Natural killer cell (primary cell): ENCODE measurements around the gene RPL35. TPM values are rescaled to one million over a fixed set of nuclear protein-coding genes. Genes with fewer than 3 reads are reported as not detected.

Experiments
- ATAC-seq, 3 donors: fragments of 150-1000 bp in 2 of 3; fragments of 200-7000 bp in 1 of 3; cut with Tn5 transposase; 1 replicate in 1 of 3; 2 replicates in 2 of 3; pipeline ENCODE4 v1.10.0; 2021; ENCODE audit warnings: mild to moderate bottlenecking in 2 of 3, moderate library complexity in 2 of 3
- DNase-seq, 2 donors: peaks; one replicate each; pipeline versions ENCODE4 v3.0.0 to v3.0.0-alpha.2; 2013 to 2021; ENCODE audit warnings: mixed read lengths in 1 of 2
- H3K27ac ChIP-seq: one replicate; pipeline ENCODE4 v1.5.1; 2013; ENCODE audit warnings: mild to moderate bottlenecking, low read length
- H3K27me3 ChIP-seq: one replicate; pipeline ENCODE4 v1.6.1; 2013; ENCODE audit warnings: low read length; ENCODE audit not compliant: control insufficient read depth, insufficient read depth
- H3K36me3 ChIP-seq: one replicate; pipeline ENCODE4 v1.6.1; 2013; ENCODE audit warnings: low read length; ENCODE audit not compliant: control insufficient read depth, insufficient read depth
- H3K4me1 ChIP-seq: one replicate; pipeline ENCODE4 v1.6.1; 2013; ENCODE audit warnings: low read length; ENCODE audit not compliant: control insufficient read depth, insufficient read depth
- H3K4me3 ChIP-seq: one replicate; pipeline ENCODE4 v1.5.1; 2013; ENCODE audit warnings: low read length
- H3K9me3 ChIP-seq: one replicate; pipeline ENCODE4 v1.6.1; 2013; ENCODE audit warnings: low read length; ENCODE audit not compliant: control insufficient read depth, insufficient read depth
- H3K27ac Mint-ChIP-seq, 2 donors: one replicate each; pipeline ENCODE4 v1.8.0; 2022; ENCODE audit warnings: mild to moderate bottlenecking in 2 of 2, mixed read lengths in 2 of 2, moderate library complexity in 1 of 2
- H3K27me3 Mint-ChIP-seq, 2 donors: one replicate each; pipeline ENCODE4 v1.8.0; 2022; ENCODE audit warnings: low read depth in 2 of 2, mixed read lengths in 2 of 2
- H3K36me3 Mint-ChIP-seq: one replicate; pipeline ENCODE4 v1.8.0; 2022; ENCODE audit warnings: mixed read lengths
- H3K4me1 Mint-ChIP-seq, 2 donors: one replicate each; pipeline ENCODE4 v1.8.0; 2022; ENCODE audit warnings: mixed read lengths in 2 of 2
- H3K4me3 Mint-ChIP-seq: one replicate; pipeline ENCODE4 v1.8.0; 2022; ENCODE audit warnings: mild to moderate bottlenecking, moderate library complexity, mixed read lengths
- H3K9me3 Mint-ChIP-seq, 2 donors: one replicate each; pipeline ENCODE4 v1.8.0; 2022; ENCODE audit warnings: mixed read lengths in 2 of 2
- CTCF ChIP-seq: fragments of 200-600 bp; IDR thresholded peaks from one replicate; pipeline ENCODE4 v1.8.0; 2022; ENCODE audit warnings: antibody characterized with exemption
- WGBS: methylation state at CpG from one replicate; pipeline ENCODE4 v1.1.7; 2013; ENCODE audit warnings: missing lambda C conversion rate; ENCODE audit not compliant: insufficient coverage; 5-methylcytosine and 5-hydroxymethylcytosine counted together
- intact Hi-C: fragments of 100-400 bp; cut with micrococcal nuclease; formaldehyde crosslinking; loops from one replicate; pipeline ENCODE4 v1.14.2; 2022
- total RNA-seq, 4 donors: library from RNA; stranded (reverse); fragments of 120-200 nt in 1 of 4; gene quantifications; one replicate each; pipeline versions ENCODE4 v1.2.3 to v1.2.4, GENCODE V29; 2013 to 2022

RPL35 gene
- total RNA-seq, 3 donors from 2014 or later (not counting 1 experiment from before 2014, with no cell fraction given) = 716 to 896 (median 795) TPM

- Mint-ChIP-seq H3K4me1 (peaks cover 27 to 41% of the 10 kb centered on the region in 2 donors), H3K27ac (peak overlapping the region; percentile 92 to 93), H3K36me3 (no peaks in the 10 kb centered on the region), H3K4me3 (peak overlapping the region; percentile 94), H3K27me3 (no peaks in the 10 kb centered on the region), H3K9me3 (no peaks in the 10 kb centered on the region)
- Histone ChIP-seq H3K27ac (peak overlapping the region; percentile 87), H3K9me3 (no peaks in the 10 kb centered on the region), H3K27me3 (no peaks in the 10 kb centered on the region), H3K36me3 (peaks cover 39% of the 10 kb centered on the region), H3K4me3 (peak overlapping the region; percentile 72), H3K4me1 (peaks cover 29% of the 10 kb centered on the region)
- TF ChIP-seq CTCF = no peak
- intact Hi-C loops = loop anchor here (10.0 kb wide), 2 partner anchors 284 to 384 kb away; partner anchors contain the start of genes HSPA5 and SCAI
- 15% methylated on average over 10 of the region's 12 CpGs for WGBS
- DNase-seq (no peak), ATAC-seq (no peak)
Observed at GRCh38 chr9:124860582-124861341, 995 bp downstream of the RPL35 start.

- 42% methylated on average over 6 of the region's 10 CpGs for WGBS
- Mint-ChIP-seq H3K4me3 (peak overlapping the region; percentile 68), H3K27ac (peak overlapping the region; percentile 92 to 93), H3K27me3 (no peaks in the 10 kb centered on the region), H3K9me3 (no peaks in the 10 kb centered on the region), H3K4me1 (peaks cover 27 to 41% of the 10 kb centered on the region in 2 donors), H3K36me3 (no peaks in the 10 kb centered on the region)
- ATAC-seq (no peak), DNase-seq (peak in 1 of 2 donors; percentile 29)
- intact Hi-C loops = loop anchor here (10.0 kb wide), 2 partner anchors 285 to 385 kb away; partner anchors contain the start of genes HSPA5 and SCAI
- no peak for TF ChIP-seq CTCF
- H3K4me1 ChIP-seq = peaks cover 29% of the 10 kb centered on the region
- no peaks in the 10 kb centered on the region for H3K27me3 ChIP-seq
- no peak overlapping the region for H3K27ac ChIP-seq
- no peaks in the 10 kb centered on the region for H3K9me3 ChIP-seq
- no peak overlapping the region for H3K4me3 ChIP-seq
- peaks cover 39% of the 10 kb centered on the region for H3K36me3 ChIP-seq
Observed at GRCh38 chr9:124859803-124860581, 1.8 kb downstream of the RPL35 start.

DNA sequence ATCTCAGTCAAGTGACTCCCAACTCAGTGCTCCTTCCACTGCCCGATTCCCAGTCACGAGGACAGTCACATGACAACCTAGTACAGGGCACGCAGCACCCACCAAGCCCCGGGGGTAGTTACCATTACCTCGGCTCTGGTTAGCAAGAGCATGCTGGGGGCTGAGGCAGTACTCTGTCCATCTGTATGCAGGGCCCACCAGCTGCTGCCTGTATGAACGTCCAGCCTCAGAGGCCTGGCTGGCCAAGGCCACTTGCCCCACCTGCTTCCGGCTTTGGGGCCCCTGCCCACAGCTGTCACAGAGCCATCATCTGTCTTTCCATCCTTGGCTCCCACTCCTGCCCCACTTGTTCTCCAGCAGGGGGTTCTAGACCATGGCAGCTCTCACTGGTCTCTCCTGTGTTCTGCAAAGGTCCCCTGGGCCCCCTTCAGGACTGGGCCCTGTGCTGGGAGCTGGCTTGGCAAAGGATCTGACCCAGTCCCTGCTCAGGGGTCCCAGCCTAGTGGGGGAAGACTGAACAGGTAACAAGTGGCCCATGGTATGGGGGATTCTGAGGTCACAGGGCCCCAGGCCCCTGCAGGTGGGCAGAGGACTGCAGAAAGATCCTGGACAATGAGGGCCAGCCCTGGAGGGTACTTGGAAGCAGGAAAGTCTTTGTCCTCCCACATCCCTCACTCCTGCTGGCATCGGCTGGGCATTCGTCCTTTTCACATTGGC lies 3.3 kb downstream of the RPL35 start:
- no peaks in the 10 kb centered on the region for H3K27me3 Mint-ChIP-seq
- peaks cover 33% of the 10 kb centered on the region for H3K4me1 ChIP-seq
- H3K27ac Mint-ChIP-seq = peak overlapping the region in 1 of 2 donors; percentile 93
- H3K4me3 ChIP-seq = no peak overlapping the region
- H3K27me3 ChIP-seq = no peaks in the 10 kb centered on the region
- H3K27ac ChIP-seq = no peak overlapping the region
- no peak for ATAC-seq
- H3K9me3 Mint-ChIP-seq = no peaks in the 10 kb centered on the region
- intact Hi-C loops = no loop called here
- no peaks in the 10 kb centered on the region for H3K9me3 ChIP-seq
- no peak for DNase-seq
- H3K4me1 Mint-ChIP-seq = peaks cover 27 to 41% of the 10 kb centered on the region in 2 donors
- H3K36me3 Mint-ChIP-seq = no peaks in the 10 kb centered on the region
- H3K4me3 Mint-ChIP-seq = no peak overlapping the region
- no peak for TF ChIP-seq CTCF
- 89% methylated on average over 9 of the region's 9 CpGs for WGBS
- H3K36me3 ChIP-seq = peaks cover 39% of the 10 kb centered on the region
